Sigmoid colon (tissue), 7 donors: Measurements from ENCODE around the gene SLC4A9. TPM values are rescaled to one million over a fixed set of nuclear protein-coding genes. Genes with fewer than 3 reads are reported as not detected.

Experiments
- DNase-seq: peaks from one replicate; pipeline ENCODE4 v3.0.0-alpha.2; 2019
- H3K27ac ChIP-seq, 4 donors: fragments of 200-600 bp; sonication (generic); one replicate each; pipeline ENCODE4 v1.5.1; 2016 to 2019; ENCODE audit warnings: mild to moderate bottlenecking in 1 of 4
- H3K27me3 ChIP-seq, 3 donors: fragments of 200-600 bp; sonication (generic); one replicate each; pipeline ENCODE4 v1.5.1; 2019; ENCODE audit warnings: mild to moderate bottlenecking in 1 of 3
- H3K36me3 ChIP-seq, 4 donors: fragments of 200-600 bp; sonication (generic); one replicate each; pipeline ENCODE4 v1.5.1; 2016 to 2019
- H3K4me1 ChIP-seq, 4 donors: fragments of 200-600 bp; sonication (generic); one replicate each; pipeline ENCODE4 v1.5.1; 2017 to 2019
- H3K4me3 ChIP-seq, 4 donors: fragments of 200-600 bp; sonication (generic); one replicate each; pipeline ENCODE4 v1.5.1; 2017 to 2019; ENCODE audit warnings: mild to moderate bottlenecking in 2 of 4, moderate library complexity in 1 of 4
- H3K9me3 ChIP-seq, 4 donors: fragments of 200-600 bp in 3 of 4; sonication (generic) in 3 of 4; one replicate each; pipeline versions ENCODE4 v1.5.1 to v1.6.1; 2013 to 2019
- CTCF ChIP-seq, 4 experiments: fragments of 450-650 bp in 3 of 4; fragments of 200-600 bp in 1 of 4; IDR thresholded peaks; one replicate each; pipeline ENCODE4 v1.5.1; 2016 to 2019; ENCODE audit warnings: antibody characterized with exemption in 4 of 4, mild to moderate bottlenecking in 3 of 4, moderate library complexity in 2 of 4
- EP300 ChIP-seq, 4 donors: sonication (generic); formaldehyde crosslinking; IDR thresholded peaks; one replicate each; pipeline ENCODE4 v1.6.1; 2017; ENCODE audit warnings: antibody characterized with exemption in 4 of 4
- POLR2A ChIP-seq, 2 donors: fragments of 450-650 bp; IDR thresholded peaks; one replicate each; pipeline ENCODE4 v1.6.1; 2016; ENCODE audit warnings: antibody characterized with exemption in 2 of 2, mild to moderate bottlenecking in 2 of 2, moderate library complexity in 2 of 2
- POLR2AphosphoS5 ChIP-seq, 4 donors: sonication (generic); formaldehyde crosslinking; IDR thresholded peaks; one replicate each; pipeline ENCODE4 v1.6.1; 2017; ENCODE audit warnings: antibody characterized with exemption in 4 of 4
- WGBS, 2 donors: extraction: QIAGEN DNeasy Blood & Tissue Kit; methylation state at CpG; one replicate each; pipeline ENCODE4 v1.1.7; 2013; 5-methylcytosine and 5-hydroxymethylcytosine counted together
- intact Hi-C: fragments of 100-400 bp; cut with DNase I; formaldehyde crosslinking; loops from one replicate; pipeline ENCODE4 v1.15.1; 2023
- polyA plus RNA-seq, 3 donors: library from polyadenylated mRNA; stranded (reverse); fragments of 200-250 nt; gene quantifications; one replicate each; pipeline ENCODE4 v1.2.3, GENCODE V29; 2013
- total RNA-seq, 4 donors: library from RNA; depleted of rRNA; stranded (reverse); fragments of >200 nt; gene quantifications; one replicate each; pipeline ENCODE4 v1.1.0, GENCODE V29; 2016
- donor health status: healthy with polysubstance abuse.
- donor health status: Bipolar disorder and iron deficiency.
- donor health status: healthy.

Gene SLC4A9
- total and polyA plus RNA-seq, 7 donors = 0.25 TPM; not detected in 6

GRCh38 chr5:140371356-140372151, 11.6 kb downstream of the SLC4A9 start:
- TF ChIP-seq EP300 (IDR thresholded peaks at IDR 0.05) = no peak
- no peak for TF ChIP-seq POLR2A (IDR thresholded peaks at IDR 0.05)
- no peak for TF ChIP-seq CTCF (IDR thresholded peaks at IDR 0.05)
- no peak for TF ChIP-seq POLR2AphosphoS5 (IDR thresholded peaks at IDR 0.05)
- Histone ChIP-seq H3K4me3 (no peak overlapping the region), H3K27me3 (no peaks in the 10 kb centered on the region), H3K36me3 (no peaks in the 10 kb centered on the region), H3K27ac (no peak overlapping the region), H3K4me1 (peaks cover 0 to 6% (median 1%) of the 10 kb centered on the region in 4 donors), H3K9me3 (no peaks in the 10 kb centered on the region)
- 94 to 95% methylated on average over 3 of the region's 3 CpGs for WGBS, 2 donors
- DNase-seq = no peak
- intact Hi-C loops = loop anchor here (5.0 to 10.0 kb wide), 2 partner anchors 273 to 671 kb away; partner anchors contain the start of genes IK and NDUFA2

DNA sequence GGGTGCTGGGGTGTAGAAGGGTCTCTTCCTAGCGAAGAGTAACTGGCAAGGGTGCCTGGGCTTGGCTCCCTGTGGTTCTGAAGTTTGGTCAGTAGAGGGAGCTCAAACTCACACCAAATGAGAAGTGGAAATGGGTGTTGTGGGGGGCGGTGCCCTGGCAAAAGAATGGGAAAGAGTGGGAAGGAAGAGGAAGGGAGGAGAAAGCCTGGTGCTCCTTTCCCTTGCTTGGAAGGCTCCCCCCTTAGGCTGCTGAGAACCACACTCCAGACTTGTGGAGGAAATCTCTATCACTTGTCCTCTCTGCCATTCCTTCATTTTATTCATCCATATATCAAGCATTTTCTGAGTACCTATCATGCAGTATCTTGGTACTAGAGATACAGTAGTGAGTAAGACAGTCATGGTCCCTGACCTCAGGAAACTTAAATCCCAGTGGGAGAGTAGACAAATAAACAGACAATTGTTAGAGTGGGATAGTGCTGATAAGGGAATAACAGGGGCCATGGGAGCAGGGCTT, 13.0 kb downstream of the SLC4A9 start:
- intact Hi-C loops = loop anchor here (5.0 to 10.0 kb wide), 2 partner anchors 272 to 669 kb away; partner anchors contain the start of genes IK and NDUFA2
- TF ChIP-seq POLR2AphosphoS5 (IDR thresholded peaks at IDR 0.05) (no peak), CTCF (IDR thresholded peaks at IDR 0.05) (peak; percentile 46 to 84 (median 78)), EP300 (IDR thresholded peaks at IDR 0.05) (no peak)
- DNase-seq = peak; percentile 83
- 6 to 11% methylated on average over 2 of the region's 2 CpGs for WGBS, 2 donors
- Histone ChIP-seq H3K9me3 (no peaks in the 10 kb centered on the region), H3K27me3 (no peaks in the 10 kb centered on the region), H3K4me3 (no peak overlapping the region), H3K4me1 (peaks cover 0 to 6% (median 1%) of the 10 kb centered on the region in 4 donors), H3K27ac (no peak overlapping the region), H3K36me3 (no peaks in the 10 kb centered on the region)

- no peak for TF ChIP-seq EP300 (IDR thresholded peaks at IDR 0.05)
- no peak for TF ChIP-seq POLR2AphosphoS5 (IDR thresholded peaks at IDR 0.05)
- no peak for TF ChIP-seq POLR2A (IDR thresholded peaks at IDR 0.05)
- no peak for TF ChIP-seq CTCF (IDR thresholded peaks at IDR 0.05)
- Histone ChIP-seq H3K27ac (no peak overlapping the region), H3K4me1 (no peaks in the 10 kb centered on the region), H3K27me3 (no peaks in the 10 kb centered on the region), H3K9me3 (no peaks in the 10 kb centered on the region), H3K4me3 (no peak overlapping the region), H3K36me3 (no peaks in the 10 kb centered on the region)
- 92 to 96% methylated on average over 4 of the region's 4 CpGs for WGBS, 2 donors
- DNase-seq = no peak
- intact Hi-C loops = no loop called here
Observed at GRCh38 chr5:140381351-140381750, 21.4 kb downstream of the SLC4A9 start.

DNA sequence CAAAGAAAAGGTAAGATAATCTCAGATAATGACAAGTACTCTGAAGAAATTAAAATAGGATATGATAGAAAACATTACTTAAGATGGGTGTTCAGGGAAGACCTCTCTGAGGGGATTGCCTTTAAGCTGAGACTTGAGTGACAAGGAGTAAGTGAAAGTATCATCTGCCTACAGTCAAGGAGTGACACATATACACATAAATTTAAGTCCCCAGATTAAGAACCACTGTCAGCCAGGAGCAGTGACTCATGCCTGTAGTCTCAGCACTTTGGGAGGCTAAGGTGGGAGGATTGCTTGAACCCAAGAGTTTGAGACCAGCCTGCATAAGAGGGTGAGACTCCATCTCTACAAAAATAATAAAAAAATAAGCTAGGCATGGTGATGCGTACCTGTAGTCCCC, 22.0 kb downstream of the SLC4A9 start:
- no peak for TF ChIP-seq POLR2A (IDR thresholded peaks at IDR 0.05)
- no peak for TF ChIP-seq CTCF (IDR thresholded peaks at IDR 0.05)
- no peak for TF ChIP-seq POLR2AphosphoS5 (IDR thresholded peaks at IDR 0.05)
- TF ChIP-seq EP300 (IDR thresholded peaks at IDR 0.05) = no peak
- intact Hi-C loops = no loop called here
- no peaks in the 10 kb centered on the region for H3K9me3 ChIP-seq
- no peaks in the 10 kb centered on the region for H3K36me3 ChIP-seq
- no peak for DNase-seq
- H3K4me3 ChIP-seq = no peak overlapping the region
- H3K27me3 ChIP-seq = no peaks in the 10 kb centered on the region
- H3K4me1 ChIP-seq = no peaks in the 10 kb centered on the region
- 95 to 97% methylated on average over 1 of the region's 1 CpG for WGBS, 2 donors
- no peak overlapping the region for H3K27ac ChIP-seq
